GM12878 (cell line): ENCODE measurements around the gene GTF2H1. TPM values are rescaled to one million over a fixed set of nuclear protein-coding genes. Genes with fewer than 3 reads are reported as not detected.

Experiments used
- ATAC-seq: fragments of 200-7000 bp; cut with Tn5 transposase; 3 replicates; pipeline ENCODE4 v1.9.1; 2020; ENCODE audit warnings: mild to moderate bottlenecking, moderate library complexity
- BruUV-seq: library from RNA; stranded (reverse); fragments of 400-500 nt; replicated peaks from 2 replicates; lab custom pipeline; 2021; lab: Mats Ljungman, UMichigan
- CTCF ChIA-PET: fragments of 300-600 bp; sonication (Branson Sonifier 250); formaldehyde crosslinking; extraction: SDS; loops from one replicate; lab custom pipeline; 2021; ENCODE audit warnings: inconsistent platforms; lab: Yijun Ruan, JAX
- POLR2A ChIA-PET: fragments of 350-600 bp; formaldehyde crosslinking; extraction: SDS; loops from one replicate; lab custom pipeline; 2021; ENCODE audit warnings: inconsistent platforms; lab: Charles Lee
- RAD21 ChIA-PET: fragments of 300-600 bp; sonication (Branson Sonifier 250); formaldehyde crosslinking; loops from one replicate; lab custom pipeline; 2023; ENCODE audit warnings: antibody characterized with exemption; ENCODE audit not compliant: unreplicated experiment; lab: Charles Lee
- SMC1A ChIA-PET: fragments of 300-600 bp; sonication (Branson Sonifier 250); formaldehyde crosslinking; loops from one replicate; lab custom pipeline; 2023; ENCODE audit not compliant: unreplicated experiment, uncharacterized antibody; lab: Charles Lee
- DNase-seq: peaks from one replicate; pipeline ENCODE4 v3.0.0-alpha.2; 2011; ENCODE audit warnings: low read depth, low spot score
- FAIRE-seq: peaks from 3 replicates; lab custom pipeline; 2011; peaks lifted over from hg19 to GRCh38; lab: Jason Lieb, UNC
- H2AFZ ChIP-seq: 2 replicates; pipeline ENCODE4 v1.6.0; 2011; ENCODE audit warnings: low read depth, low read length, control low read depth; ENCODE audit not compliant: control insufficient read depth
- H3K27ac ChIP-seq: 2 replicates; pipeline ENCODE4 v1.5.1; 2011; ENCODE audit warnings: control low read depth; ENCODE audit not compliant: control insufficient read depth, insufficient read depth
- H3K27me3 ChIP-seq, 2 experiments: replicated peaks in 1 of 2; 2 replicates each; pipeline versions ENCODE4 v1.6.0 to v1.6.1; 2011; ENCODE audit warnings: low read length in 1 of 2; ENCODE audit not compliant: control insufficient read depth in 2 of 2, insufficient read depth in 2 of 2
- H3K36me3 ChIP-seq, 2 experiments: 2 replicates each; pipeline ENCODE4 v1.5.1; 2011; ENCODE audit warnings: low read length in 1 of 2; ENCODE audit not compliant: control insufficient read depth in 2 of 2, insufficient read depth in 2 of 2
- H3K4me1 ChIP-seq: 2 replicates; pipeline ENCODE4 v1.6.1; 2011; ENCODE audit warnings: mild to moderate bottlenecking, low read length, moderate library complexity, mixed read lengths; ENCODE audit not compliant: control insufficient read depth, insufficient read depth
- H3K4me2 ChIP-seq: 2 replicates; pipeline ENCODE4 v1.6.0; 2011; ENCODE audit warnings: control low read depth; ENCODE audit not compliant: control insufficient read depth, insufficient read depth
- H3K4me3 ChIP-seq: fragments of 200-600 bp; sonication (generic); 2 replicates; pipeline ENCODE4 v1.5.1; 2016
- H3K79me2 ChIP-seq: 2 replicates; pipeline ENCODE4 v1.6.0; 2011; ENCODE audit warnings: low read length; ENCODE audit not compliant: control insufficient read depth, insufficient read depth
- H3K9ac ChIP-seq: 2 replicates; pipeline ENCODE4 v1.8.0; 2011; ENCODE audit warnings: low read length, control low read depth, mixed read lengths; ENCODE audit not compliant: control insufficient read depth, insufficient read depth
- H3K9me3 ChIP-seq: replicated peaks from 3 replicates; pipeline ENCODE4 v1.5.1; 2011; ENCODE audit warnings: mild to moderate bottlenecking, low read length; ENCODE audit not compliant: control insufficient read depth, insufficient read depth
- H4K20me1 ChIP-seq: 2 replicates; pipeline ENCODE4 v1.6.0; 2011; ENCODE audit not compliant: control insufficient read depth, insufficient read depth
- CHD1 ChIP-seq: IDR thresholded peaks from 2 replicates; pipeline ENCODE4 v1.6.1; 2012; ENCODE audit warnings: low read depth, low read length, improper control_type of control experiment
- JUND ChIP-seq: IDR thresholded peaks from 2 replicates; pipeline ENCODE4 v1.6.1; 2012; ENCODE audit warnings: low read depth, mild to moderate bottlenecking, low read length, improper control_type of control experiment, moderate library complexity
- MEF2A ChIP-seq: IDR thresholded peaks from 2 replicates; pipeline ENCODE4 v1.6.1; 2011; ENCODE audit warnings: low read depth, mild to moderate bottlenecking, low read length, moderate library complexity; ENCODE audit not compliant: insufficient read depth
- YBX1 ChIP-seq: fragments of 450-650 bp; IDR thresholded peaks from 2 replicates; pipeline ENCODE4 v1.6.1; 2016; ENCODE audit warnings: antibody characterized with exemption
- WGBS: methylation state at CpG from one replicate; pipeline ENCODE4 v1.1.6; 2016; ENCODE audit warnings: low lambda C conversion rate; ENCODE audit not compliant: insufficient replicate concordance, insufficient coverage; ENCODE audit errors: missing lambda C conversion rate; 5-methylcytosine and 5-hydroxymethylcytosine counted together
- in situ Hi-C: fragments of 300-500 bp; cut with MboI; formaldehyde crosslinking; loops from 9 replicates; pipeline ENCODE4 v1.14.3; 2018; ENCODE audit warnings: mixed read lengths
- intact Hi-C: fragments of 100-400 bp; cut with micrococcal nuclease; formaldehyde crosslinking; loops from one replicate; pipeline ENCODE4 v1.14.2; 2022; ENCODE audit not compliant: unreplicated experiment
- polyA plus RNA-seq, 11 experiments: library from polyadenylated mRNA; depleted of rRNA in 4 of 11; unstranded in 6 of 11; stranded (reverse) in 5 of 11; fragments of >200 nt; fragmentation: Nextera tagmentation in 4 of 11; fragmentation: Illumina TruSeq in 1 of 11; extraction: Ambion mirVana in 4 of 11; extraction: Trizol in 1 of 11; gene quantifications; 1 replicate in 1 of 11; 2 replicates in 10 of 11; pipeline versions ENCODE4 v1.2.1 to v1.2.3, GENCODE V29; 2011 to 2016; ENCODE audit warnings: inconsistent platforms in 2 of 11, missing spikeins in 2 of 11, low read depth in 1 of 11
- total RNA-seq, 4 experiments: library from RNA; depleted of rRNA in 3 of 4; stranded (reverse); fragments of >200 nt in 3 of 4; fragmentation: Illumina TruSeq in 1 of 4; extraction: Trizol in 1 of 4; gene quantifications; 2 replicates each; pipeline versions ENCODE4 v1.2.1 to v1.2.3, GENCODE V29; 2013 to 2021
- TF ChIP-seq, protein P1 (sequence below): fragments of 450-650 bp; IDR thresholded peaks from 2 replicates; pipeline ENCODE4 v1.6.1; 2017; ENCODE audit warnings: mild to moderate bottlenecking, moderate library complexity

The GTF2H1 gene
- total and polyA plus RNA-seq, 10 of the 15 experiments (the other 5 are each of a cell fraction or from before 2014, with no cell fraction given) = 36.7 to 68.8 (median 46.6) TPM

DNA sequence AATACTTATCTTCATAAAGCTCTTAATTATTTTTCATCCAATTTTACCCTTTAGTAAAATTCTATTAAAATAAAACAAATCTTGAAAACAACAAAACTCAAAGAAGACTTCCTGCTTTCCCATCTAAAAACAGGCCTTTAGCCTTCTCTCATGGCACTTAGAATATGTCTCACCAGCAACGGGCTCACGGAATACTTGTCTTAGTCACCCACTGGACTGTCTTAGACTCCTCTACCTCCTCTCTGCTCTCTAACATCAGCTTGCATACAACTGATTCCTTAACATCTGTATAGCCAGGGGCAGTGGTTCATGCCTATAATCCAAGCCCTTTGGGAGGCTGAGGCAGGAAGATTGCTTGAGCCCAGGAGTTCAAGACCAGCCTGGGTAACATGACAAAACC lies 14.1 kb upstream of the GTF2H1 start:
- ATAC-seq = no peak
- SMC1A ChIA-PET = interaction anchor here (0.6 to 5.3 kb wide), 11 partner anchors 8 to 64 kb away, joined by 3 to 29 read pairs (median 3); partner anchors contain the start of genes GTF2H1, HPS5 and SAA1

More for the DNA sequence above, 14.1 kb upstream of the GTF2H1 start:
- H2AFZ ChIP-seq = no peak overlapping the region
- H3K36me3 ChIP-seq = peaks cover 1 to 32% of the 10 kb centered on the region in 2 experiments
- no peak for TF ChIP-seq CHD1
- no peak for TF ChIP-seq YBX1
- TF ChIP-seq, protein P1, sequence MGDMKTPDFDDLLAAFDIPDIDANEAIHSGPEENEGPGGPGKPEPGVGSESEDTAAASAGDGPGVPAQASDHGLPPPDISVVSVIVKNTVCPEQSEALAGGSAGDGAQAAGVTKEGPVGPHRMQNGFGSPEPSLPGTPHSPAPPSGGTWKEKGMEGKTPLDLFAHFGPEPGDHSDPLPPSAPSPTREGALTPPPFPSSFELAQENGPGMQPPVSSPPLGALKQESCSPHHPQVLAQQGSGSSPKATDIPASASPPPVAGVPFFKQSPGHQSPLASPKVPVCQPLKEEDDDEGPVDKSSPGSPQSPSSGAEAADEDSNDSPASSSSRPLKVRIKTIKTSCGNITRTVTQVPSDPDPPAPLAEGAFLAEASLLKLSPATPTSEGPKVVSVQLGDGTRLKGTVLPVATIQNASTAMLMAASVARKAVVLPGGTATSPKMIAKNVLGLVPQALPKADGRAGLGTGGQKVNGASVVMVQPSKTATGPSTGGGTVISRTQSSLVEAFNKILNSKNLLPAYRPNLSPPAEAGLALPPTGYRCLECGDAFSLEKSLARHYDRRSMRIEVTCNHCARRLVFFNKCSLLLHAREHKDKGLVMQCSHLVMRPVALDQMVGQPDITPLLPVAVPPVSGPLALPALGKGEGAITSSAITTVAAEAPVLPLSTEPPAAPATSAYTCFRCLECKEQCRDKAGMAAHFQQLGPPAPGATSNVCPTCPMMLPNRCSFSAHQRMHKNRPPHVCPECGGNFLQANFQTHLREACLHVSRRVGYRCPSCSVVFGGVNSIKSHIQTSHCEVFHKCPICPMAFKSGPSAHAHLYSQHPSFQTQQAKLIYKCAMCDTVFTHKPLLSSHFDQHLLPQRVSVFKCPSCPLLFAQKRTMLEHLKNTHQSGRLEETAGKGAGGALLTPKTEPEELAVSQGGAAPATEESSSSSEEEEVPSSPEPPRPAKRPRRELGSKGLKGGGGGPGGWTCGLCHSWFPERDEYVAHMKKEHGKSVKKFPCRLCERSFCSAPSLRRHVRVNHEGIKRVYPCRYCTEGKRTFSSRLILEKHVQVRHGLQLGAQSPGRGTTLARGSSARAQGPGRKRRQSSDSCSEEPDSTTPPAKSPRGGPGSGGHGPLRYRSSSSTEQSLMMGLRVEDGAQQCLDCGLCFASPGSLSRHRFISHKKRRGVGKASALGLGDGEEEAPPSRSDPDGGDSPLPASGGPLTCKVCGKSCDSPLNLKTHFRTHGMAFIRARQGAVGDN = no peak
- TF ChIP-seq JUND = no peak
- no peak for TF ChIP-seq MEF2A
- H3K27ac ChIP-seq = no peak overlapping the region
- H3K4me3 ChIP-seq = no peak overlapping the region
- no peaks in the 10 kb centered on the region for H3K27me3 ChIP-seq
- peaks cover 20% of the 10 kb centered on the region for H3K4me1 ChIP-seq
- ChIA-PET CTCF (interaction anchor here (0.8 to 1.5 kb wide), 6 partner anchors 15 to 423 kb away, joined by 3 to 6 read pairs (median 4); no protein-coding TSS in a partner anchor), RAD21 (no interaction called here), POLR2A (interaction anchor here (0.6 to 1.9 kb wide), 2 partner anchors 19 to 285 kb away, joined by 4 read pairs; no protein-coding TSS in a partner anchor)
- no peak overlapping the region for H3K4me2 ChIP-seq
- intact Hi-C loops = no loop called here
- DNase-seq = no peak
- in situ Hi-C loops = no loop called here
- BruUV-seq = no TSS peak
- peaks cover 14% of the 10 kb centered on the region for H3K79me2 ChIP-seq
- no peaks in the 10 kb centered on the region for H4K20me1 ChIP-seq
- H3K9me3 ChIP-seq = no peaks in the 10 kb centered on the region
- H3K9ac ChIP-seq = no peak overlapping the region
- WGBS = 100% methylated on average over 2 of the region's 2 CpGs
- FAIRE-seq = no peak
